Neural cell (in vitro differentiated cells): Measurements from ENCODE around the gene GRIA1. TPM values are rescaled to one million over a fixed set of nuclear protein-coding genes. Genes with fewer than 3 reads are reported as not detected.

Experiments used
- H2AFZ ChIP-seq: fragments of 200-600, 300-800 bp; sonication (generic), shearing (Covaris generic); 2 replicates; pipeline ENCODE4 v1.6.0; 2014; ENCODE audit warnings: low read depth, mild to moderate bottlenecking, antibody characterized with exemption, low read length, moderate library complexity
- H3F3A ChIP-seq: fragments of 200-600 bp; shearing (Covaris generic); 2 replicates; pipeline ENCODE4 v1.6.1; 2016; ENCODE audit warnings: mild to moderate bottlenecking, moderate library complexity, mixed read lengths, antibody characterized with exemption, low read length; ENCODE audit not compliant: insufficient read depth, poor library complexity, severe bottlenecking
- H3K27ac ChIP-seq: fragments of 200-600, 300-800 bp; sonication (generic), shearing (Covaris generic); 2 replicates; pipeline ENCODE4 v1.5.1; 2014; ENCODE audit warnings: mild to moderate bottlenecking, low read length, moderate library complexity
- H3K27me3 ChIP-seq: fragments of 300-800, 200-600 bp; sonication (generic), shearing (Covaris generic); 2 replicates; pipeline ENCODE4 v1.6.0; 2014; ENCODE audit warnings: mild to moderate bottlenecking, low read depth, low read length, moderate library complexity; ENCODE audit not compliant: insufficient read depth
- H3K36me3 ChIP-seq: fragments of 300-800, 200-600 bp; sonication (generic), shearing (Covaris generic); 2 replicates; pipeline ENCODE4 v1.5.1; 2014; ENCODE audit warnings: mild to moderate bottlenecking, antibody characterized with exemption, low read length, moderate library complexity; ENCODE audit not compliant: insufficient read depth
- H3K4me2 ChIP-seq: fragments of 300-800, 200-600 bp; sonication (generic), shearing (Covaris generic); 2 replicates; pipeline ENCODE4 v1.6.0; 2014; ENCODE audit warnings: mild to moderate bottlenecking, low read length
- H3K4me3 ChIP-seq: fragments of 300-800, 200-600 bp; sonication (generic), shearing (Covaris generic); 2 replicates; pipeline ENCODE4 v1.5.1; 2014; ENCODE audit warnings: mild to moderate bottlenecking, low read length, moderate library complexity
- H3K79me2 ChIP-seq: fragments of 200-600 bp; shearing (Covaris generic); replicated peaks from 2 replicates; pipeline ENCODE4 v1.6.0; 2014; ENCODE audit warnings: mild to moderate bottlenecking, low read length, moderate library complexity; ENCODE audit not compliant: insufficient read depth
- H3K9ac ChIP-seq: fragments of 300-800, 200-600 bp; sonication (generic), shearing (Covaris generic); 2 replicates; pipeline ENCODE4 v1.6.1; 2016; ENCODE audit warnings: mild to moderate bottlenecking, low read length, mixed read lengths
- H3K9me2 ChIP-seq: fragments of 200-600 bp; shearing (Covaris generic); 2 replicates; pipeline ENCODE4 v1.6.1; 2016; ENCODE audit warnings: mild to moderate bottlenecking, low read length, mixed read lengths; ENCODE audit not compliant: insufficient read depth
- H3K9me3 ChIP-seq: fragments of 200-600, 300-800 bp; sonication (generic), shearing (Covaris generic); 2 replicates; pipeline ENCODE4 v1.6.1; 2016; ENCODE audit warnings: mild to moderate bottlenecking, mixed run types, low read length, moderate library complexity, mixed read lengths
- H4K20me1 ChIP-seq: fragments of 200-600 bp; shearing (Covaris generic); 2 replicates; pipeline ENCODE4 v1.6.1; 2016; ENCODE audit warnings: mild to moderate bottlenecking, mixed run types; ENCODE audit not compliant: insufficient read depth
- CTCF ChIP-seq: fragments of 450-650 bp; IDR thresholded peaks from 2 replicates; pipeline ENCODE4 v1.5.1; 2014; ENCODE audit warnings: antibody characterized with exemption, mild to moderate bottlenecking, moderate library complexity; ENCODE audit not compliant: poor library complexity, severe bottlenecking
- EP300 ChIP-seq: fragments of 450-650 bp; conservative IDR thresholded peaks from 2 replicates; pipeline ENCODE4 v1.6.1; 2014; ENCODE audit warnings: antibody characterized with exemption, mild to moderate bottlenecking, moderate library complexity; ENCODE audit not compliant: poor library complexity, severe bottlenecking
- EZH2 ChIP-seq: fragments of 200-600, 300-800 bp; shearing (Covaris generic), sonication (generic); IDR thresholded peaks from 2 replicates; pipeline ENCODE4 v1.6.1; 2014; ENCODE audit warnings: antibody characterized with exemption, low read length, borderline replicate concordance, mild to moderate bottlenecking; ENCODE audit not compliant: insufficient read depth, poor library complexity, severe bottlenecking
- MXI1 ChIP-seq: fragments of 450-650 bp; conservative IDR thresholded peaks from 2 replicates; pipeline ENCODE4 v1.6.1; 2014; ENCODE audit warnings: antibody characterized with exemption, mild to moderate bottlenecking; ENCODE audit not compliant: poor library complexity, severe bottlenecking
- REST ChIP-seq: IDR thresholded peaks from 2 replicates; pipeline ENCODE4 v1.6.1; 2012; ENCODE audit warnings: borderline replicate concordance
- SMC3 ChIP-seq: fragments of 450-650 bp; conservative IDR thresholded peaks from 2 replicates; pipeline ENCODE4 v1.6.1; 2014; ENCODE audit warnings: antibody characterized with exemption, mild to moderate bottlenecking, moderate library complexity; ENCODE audit not compliant: poor library complexity
- TAF1 ChIP-seq: IDR thresholded peaks from 2 replicates; pipeline ENCODE4 v1.6.1; 2012; ENCODE audit warnings: low read depth
- polyA plus RNA-seq: library from polyadenylated mRNA; depleted of rRNA; stranded (reverse); fragments of >200 nt; gene quantifications from 2 replicates; pipeline ENCODE4 v1.2.3, GENCODE V29; 2014

Gene GRIA1
- polyA plus RNA-seq, 1 donor from 2014 or later, result 59.6 TPM

GRCh38 chr5:153594785-153595184 is 104.3 kb downstream of the GRIA1 start:
- Histone ChIP-seq H3F3A (no peaks in the 10 kb centered on the region), H3K36me3 (no peaks in the 10 kb centered on the region), H4K20me1 (no peaks in the 10 kb centered on the region), H3K9ac (no peak overlapping the region), H3K4me2 (no peak overlapping the region), H3K27ac (no peak overlapping the region), H2AFZ (no peak overlapping the region), H3K27me3 (no peaks in the 10 kb centered on the region), H3K79me2 (no peaks in the 10 kb centered on the region), H3K9me3 (no peaks in the 10 kb centered on the region), H3K9me2 (no peaks in the 10 kb centered on the region), H3K4me3 (no peak overlapping the region)
- no peak for TF ChIP-seq REST
- no peak for TF ChIP-seq TAF1
- TF ChIP-seq EP300, result no peak
- TF ChIP-seq SMC3, result no peak

DNA sequence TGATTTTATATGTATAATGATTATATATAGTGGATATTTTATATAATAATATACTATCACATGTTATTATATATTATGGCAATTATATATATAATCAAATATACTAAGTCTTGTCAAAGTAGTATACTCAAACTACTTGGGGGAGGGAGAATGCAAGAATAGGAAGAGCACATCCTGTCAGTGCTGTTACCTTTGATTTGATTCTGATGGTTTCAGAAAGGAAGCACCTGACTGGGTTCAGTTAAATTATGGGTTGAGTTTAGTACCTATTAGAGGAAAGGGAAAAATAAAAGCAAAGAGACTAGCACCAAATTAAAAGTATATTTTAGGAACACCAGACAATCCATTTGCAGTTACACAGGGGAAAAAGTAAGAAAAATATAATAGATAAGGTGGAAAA is 107.6 kb downstream of the GRIA1 start:
- Histone ChIP-seq H3K27ac (no peak overlapping the region), H3K27me3 (no peaks in the 10 kb centered on the region), H2AFZ (no peak overlapping the region), H3K36me3 (no peaks in the 10 kb centered on the region), H3F3A (no peaks in the 10 kb centered on the region), H3K9me3 (no peaks in the 10 kb centered on the region), H4K20me1 (no peaks in the 10 kb centered on the region), H3K4me2 (no peak overlapping the region), H3K9ac (no peak overlapping the region), H3K9me2 (no peaks in the 10 kb centered on the region), H3K4me3 (no peak overlapping the region), H3K79me2 (no peaks in the 10 kb centered on the region)
- no peak for TF ChIP-seq EZH2
- no peak for TF ChIP-seq REST
- TF ChIP-seq MXI1, result no peak
- TF ChIP-seq TAF1, result no peak
- no peak for TF ChIP-seq CTCF
